Measurements from ENCODE around the gene ABCA7. TPM values are rescaled to one million over a fixed set of nuclear protein-coding genes. Genes with fewer than 3 reads are reported as not detected.

ABCA7 gene
- total RNA-seq, 1 experiment from 2014 or later: 6.2 TPM

DNA sequence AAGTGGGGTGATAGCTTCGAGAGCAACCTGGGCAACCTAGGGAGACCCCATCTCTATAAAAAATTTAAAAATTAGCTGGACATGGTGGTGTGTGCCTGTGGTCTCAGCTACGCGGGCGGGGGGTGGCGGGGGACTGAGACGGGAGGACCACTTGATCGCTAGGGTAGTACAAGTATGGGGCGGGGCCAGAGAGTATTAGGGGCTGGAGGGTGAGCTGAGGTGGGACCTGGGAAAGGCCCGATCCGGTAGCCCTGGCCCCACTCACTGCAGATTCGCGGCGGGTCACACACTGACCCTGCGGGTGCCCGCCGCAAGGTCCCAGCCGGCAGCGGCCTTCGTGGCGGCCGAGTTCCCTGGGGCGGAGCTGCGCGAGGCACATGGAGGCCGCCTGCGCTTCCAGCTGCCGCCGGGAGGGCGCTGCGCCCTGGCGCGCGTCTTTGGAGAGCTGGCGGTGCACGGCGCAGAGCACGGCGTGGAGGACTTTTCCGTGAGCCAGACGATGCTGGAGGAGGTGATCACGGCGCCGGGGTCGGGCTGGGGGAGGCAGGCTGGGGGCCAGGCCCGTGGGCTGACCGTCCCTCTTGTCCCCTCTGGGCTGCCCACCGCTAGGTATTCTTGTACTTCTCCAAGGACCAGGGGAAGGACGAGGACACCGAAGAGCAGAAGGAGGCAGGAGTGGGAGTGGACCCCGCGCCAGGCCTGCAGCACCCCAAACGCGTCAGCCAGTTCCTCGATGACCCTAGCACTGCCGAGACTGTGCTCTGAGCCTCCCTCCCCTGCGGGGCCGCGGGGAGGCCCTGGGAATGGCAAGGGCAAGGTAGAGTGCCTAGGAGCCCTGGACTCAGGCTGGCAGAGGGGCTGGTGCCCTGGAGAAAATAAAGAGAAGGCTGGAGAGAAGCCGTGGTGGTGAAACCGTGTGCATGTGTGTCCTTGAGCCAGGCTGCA, 25.0 kb downstream of the ABCA7 start:
- in situ Hi-C loops (cut with HindIII; ENCODE audit: low sequenced_read_pairs): no loop called here
- no peak for DNase-seq (ENCODE audit: low spot score)

DNA sequence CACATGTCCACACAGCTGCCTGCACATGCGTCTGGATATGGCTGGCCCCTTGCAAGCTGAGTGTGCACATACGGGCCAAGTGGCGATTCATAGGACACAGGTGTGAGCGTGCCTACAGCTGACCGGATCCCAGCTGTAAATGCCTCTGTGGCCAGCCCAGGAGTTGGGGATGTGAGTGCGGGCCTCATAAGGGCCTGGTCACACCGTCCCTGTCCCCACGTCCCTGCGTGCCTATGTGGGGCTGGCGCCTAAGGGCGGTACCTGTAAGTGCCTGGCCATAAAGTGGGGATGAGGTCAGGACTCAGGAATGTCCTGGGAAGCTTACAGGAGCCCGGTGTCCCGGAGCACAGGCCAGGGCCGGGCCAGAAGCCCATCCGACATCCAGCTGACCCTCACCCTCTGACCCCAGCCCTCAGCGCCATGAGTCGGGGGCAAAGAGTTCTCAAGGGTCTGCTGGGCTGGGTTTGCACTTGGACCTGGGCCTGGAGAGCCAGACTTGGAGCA, 25.8 kb downstream of the ABCA7 start:
- in situ Hi-C loops (cut with HindIII; ENCODE audit: low sequenced_read_pairs): no loop called here
- no peak for DNase-seq (ENCODE audit: low spot score)

DNA sequence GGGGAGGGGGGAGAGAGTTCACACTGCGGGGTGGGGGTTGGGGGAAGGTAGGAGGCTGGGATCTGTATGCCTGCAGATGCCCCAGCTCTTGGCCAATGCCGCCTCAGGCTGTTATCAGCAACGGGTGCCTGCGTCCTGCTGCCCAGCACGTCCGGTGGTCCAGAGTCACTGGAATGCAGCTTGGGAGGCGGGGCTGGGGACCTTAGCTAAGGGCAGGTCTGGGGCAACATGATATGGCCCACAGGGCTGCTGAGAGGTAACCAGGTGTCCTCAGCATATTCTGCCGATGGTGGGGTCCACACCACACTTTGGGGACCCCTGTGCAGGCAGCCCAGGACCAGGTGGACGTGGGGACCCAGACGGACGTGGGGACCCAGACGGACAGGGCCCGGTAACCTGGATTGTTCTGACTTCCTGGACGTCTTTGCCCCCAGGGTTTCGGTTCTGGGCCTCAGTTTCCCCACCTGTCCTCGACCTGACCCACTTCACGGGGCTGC, 26.4 kb downstream of the ABCA7 start:
- no peak for DNase-seq (ENCODE audit: low spot score)

DNA sequence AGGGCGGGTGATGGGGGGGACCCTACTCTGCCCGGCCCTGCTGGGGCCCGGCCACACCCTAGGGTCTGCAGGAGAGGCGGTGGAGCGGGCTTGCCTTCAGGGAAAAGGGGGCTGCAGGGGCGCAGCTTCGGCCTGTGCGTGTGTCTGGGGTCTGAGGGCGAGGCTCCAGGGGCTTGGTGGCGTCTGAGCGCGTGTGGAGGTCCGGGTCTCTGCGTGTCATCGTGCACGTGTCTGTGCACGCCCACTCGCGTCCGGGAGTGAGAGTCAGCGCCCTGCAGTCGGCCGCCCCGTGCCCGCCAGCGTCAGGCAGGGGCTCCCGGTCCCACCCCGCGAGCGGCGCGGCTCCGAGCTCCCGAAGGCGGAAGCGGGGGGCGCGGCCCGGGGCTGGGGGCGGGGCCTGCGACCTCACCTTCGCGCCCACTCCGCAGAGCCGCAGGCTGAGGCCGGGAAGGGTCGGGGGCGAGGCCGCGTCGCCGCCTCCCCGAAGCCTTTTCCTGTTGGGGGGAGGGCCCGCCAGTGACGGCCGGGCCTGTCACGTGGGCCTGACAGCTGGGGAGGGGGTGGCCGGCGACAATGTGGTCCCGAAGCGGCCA, 26.9 kb downstream of the ABCA7 start, which contains the start of gene ARHGAP45:
Gene ARHGAP45 (plus strand): TSS at position 420 of the 593 bp plus-strand sequence. CDS start 239 bp downstream, outside the sequence.
- in situ Hi-C loops (cut with HindIII; ENCODE audit: low sequenced_read_pairs): no loop called here
- no peak for DNase-seq (ENCODE audit: low spot score)

More for the DNA sequence above, 26.4 kb downstream of the ABCA7 start:
- in situ Hi-C loops (cut with HindIII; ENCODE audit: low sequenced_read_pairs): no loop called here

DNA sequence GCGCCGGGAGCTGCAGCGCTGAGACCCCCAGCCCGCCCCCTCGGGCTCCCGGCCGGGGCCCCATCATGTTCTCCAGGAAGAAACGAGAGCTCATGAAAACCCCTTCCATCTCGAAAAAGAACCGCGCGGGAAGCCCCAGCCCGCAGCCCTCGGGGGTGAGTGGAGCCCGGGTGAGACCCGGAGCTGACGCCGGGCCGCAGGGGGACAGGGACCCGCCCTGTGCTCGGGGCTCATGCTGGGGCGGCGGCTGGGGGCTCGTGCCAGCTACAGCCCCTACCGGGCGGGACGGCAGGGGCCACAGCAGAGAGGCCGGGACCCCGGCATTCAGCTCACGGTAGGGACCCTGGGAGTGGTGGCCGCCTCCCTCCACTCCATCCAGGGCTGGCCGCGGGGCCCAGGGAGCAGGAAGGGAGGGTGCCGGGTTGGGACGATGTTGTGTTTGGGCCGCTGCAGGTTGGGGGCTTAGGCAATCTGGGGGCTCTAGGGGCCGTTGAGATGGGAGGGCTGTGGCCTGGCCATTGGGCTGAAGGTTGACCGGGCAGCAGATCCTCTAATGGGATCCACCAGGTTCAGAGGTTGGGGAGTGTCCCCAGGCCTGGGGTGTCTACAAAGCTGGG, 27.5 kb downstream of the ABCA7 start:
- no peak for DNase-seq (ENCODE audit: low spot score)
- in situ Hi-C loops (cut with HindIII; ENCODE audit: low sequenced_read_pairs): no loop called here

DNA sequence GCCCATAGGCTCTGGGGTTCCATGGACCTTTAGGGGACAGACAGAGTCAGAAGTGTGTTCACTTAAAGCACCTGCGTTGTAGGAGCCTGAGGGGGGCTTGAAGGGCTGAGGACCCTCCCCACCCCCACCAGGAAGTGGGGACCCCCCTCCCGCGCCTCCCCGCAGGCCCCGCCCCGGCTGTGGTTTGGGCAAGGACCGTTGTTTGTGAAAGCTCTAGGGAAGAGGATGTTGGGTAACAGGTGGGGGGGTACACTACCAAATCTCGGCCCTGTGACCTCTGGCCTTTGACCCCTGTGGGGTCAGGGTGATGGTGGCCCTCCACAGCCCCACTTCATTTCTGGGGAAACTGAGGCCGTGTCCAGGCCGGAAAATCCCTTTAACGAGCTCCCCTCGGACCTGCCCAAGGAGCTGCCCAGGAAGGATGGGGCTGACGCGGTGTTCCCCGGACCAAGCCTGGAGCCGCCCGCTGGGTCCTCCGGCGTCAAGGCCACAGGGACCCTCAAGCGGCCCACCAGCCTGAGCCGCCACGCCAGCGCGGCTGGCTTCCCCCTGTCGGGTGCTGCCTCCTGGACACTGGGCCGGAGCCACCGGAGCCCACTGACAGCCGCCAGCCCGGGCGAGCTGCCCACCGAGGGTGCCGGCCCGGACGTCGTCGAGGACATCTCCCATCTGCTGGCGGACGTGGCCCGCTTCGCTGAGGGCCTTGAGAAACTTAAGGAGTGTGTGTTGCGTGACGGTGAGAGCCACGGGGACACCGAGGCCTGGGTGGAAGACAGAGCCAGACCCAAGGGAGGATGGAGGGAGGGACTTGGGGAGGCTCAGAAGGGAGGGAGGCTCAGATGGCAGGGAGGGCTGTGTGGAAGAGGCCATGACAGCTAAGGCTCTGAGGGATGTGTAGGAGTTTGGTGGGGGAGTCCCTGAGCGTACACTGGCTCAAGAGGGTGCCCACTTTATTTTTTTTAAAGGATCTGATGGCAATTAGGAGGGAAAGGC, 28.4 kb downstream of the ABCA7 start:
- in situ Hi-C loops (cut with HindIII; ENCODE audit: low sequenced_read_pairs): no loop called here
- DNase-seq (ENCODE audit: low spot score): no peak

DNA sequence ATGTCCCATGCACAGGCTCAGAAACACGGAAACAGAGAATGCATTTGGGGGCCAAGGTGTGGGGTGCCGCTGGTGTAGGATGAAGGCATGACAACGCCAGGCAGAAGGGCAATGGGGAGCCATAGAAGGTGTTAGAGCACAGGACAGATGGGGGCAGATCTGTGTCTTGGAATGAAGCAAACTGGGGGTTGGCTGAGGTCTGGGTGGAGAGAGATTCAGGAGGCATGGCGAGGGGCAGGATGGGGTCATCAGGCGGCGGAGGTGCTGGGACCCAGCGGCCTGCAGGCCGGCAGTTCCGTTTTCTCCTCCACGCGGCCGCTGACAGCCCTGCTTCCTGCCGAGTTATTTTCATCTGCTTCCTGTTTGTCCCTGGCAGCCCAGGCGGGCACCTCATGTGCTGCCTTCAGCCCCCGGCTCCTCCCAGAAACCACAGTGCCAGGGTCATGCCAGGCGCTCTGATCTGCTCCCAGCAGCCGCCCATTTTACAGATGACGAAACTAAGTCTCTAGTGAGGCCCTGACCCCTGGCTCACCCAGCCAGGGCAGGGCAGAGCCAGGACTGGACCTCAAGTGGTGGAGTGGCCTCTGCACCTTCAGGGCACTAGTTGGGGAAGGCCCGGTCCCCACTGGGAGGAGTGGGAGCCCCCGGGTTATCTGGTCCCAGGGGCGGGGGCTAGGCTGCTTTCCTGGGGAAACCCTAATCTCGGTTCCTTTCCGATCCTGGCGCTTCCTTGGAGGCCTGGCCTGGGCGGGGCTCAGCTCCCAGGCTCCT, 29.3 kb downstream of the ABCA7 start:
- in situ Hi-C loops (cut with HindIII; ENCODE audit: low sequenced_read_pairs): no loop called here
- no peak for DNase-seq (ENCODE audit: low spot score)

GRCh38 chr19:1070576-1070930, 30.6 kb downstream of the ABCA7 start:
- in situ Hi-C loops (cut with HindIII; ENCODE audit: low sequenced_read_pairs): no loop called here
- DNase-seq (ENCODE audit: low spot score): peak; percentile 20

GRCh38 chr19:1070931-1071791, 31.3 kb downstream of the ABCA7 start:
- in situ Hi-C loops (cut with HindIII; ENCODE audit: low sequenced_read_pairs): no loop called here
- no peak for DNase-seq (ENCODE audit: low spot score)

GRCh38 chr19:1072371-1073015, 32.6 kb downstream of the ABCA7 start:
- in situ Hi-C loops (cut with HindIII; ENCODE audit: low sequenced_read_pairs): no loop called here
- no peak for DNase-seq (ENCODE audit: low spot score)

DNA sequence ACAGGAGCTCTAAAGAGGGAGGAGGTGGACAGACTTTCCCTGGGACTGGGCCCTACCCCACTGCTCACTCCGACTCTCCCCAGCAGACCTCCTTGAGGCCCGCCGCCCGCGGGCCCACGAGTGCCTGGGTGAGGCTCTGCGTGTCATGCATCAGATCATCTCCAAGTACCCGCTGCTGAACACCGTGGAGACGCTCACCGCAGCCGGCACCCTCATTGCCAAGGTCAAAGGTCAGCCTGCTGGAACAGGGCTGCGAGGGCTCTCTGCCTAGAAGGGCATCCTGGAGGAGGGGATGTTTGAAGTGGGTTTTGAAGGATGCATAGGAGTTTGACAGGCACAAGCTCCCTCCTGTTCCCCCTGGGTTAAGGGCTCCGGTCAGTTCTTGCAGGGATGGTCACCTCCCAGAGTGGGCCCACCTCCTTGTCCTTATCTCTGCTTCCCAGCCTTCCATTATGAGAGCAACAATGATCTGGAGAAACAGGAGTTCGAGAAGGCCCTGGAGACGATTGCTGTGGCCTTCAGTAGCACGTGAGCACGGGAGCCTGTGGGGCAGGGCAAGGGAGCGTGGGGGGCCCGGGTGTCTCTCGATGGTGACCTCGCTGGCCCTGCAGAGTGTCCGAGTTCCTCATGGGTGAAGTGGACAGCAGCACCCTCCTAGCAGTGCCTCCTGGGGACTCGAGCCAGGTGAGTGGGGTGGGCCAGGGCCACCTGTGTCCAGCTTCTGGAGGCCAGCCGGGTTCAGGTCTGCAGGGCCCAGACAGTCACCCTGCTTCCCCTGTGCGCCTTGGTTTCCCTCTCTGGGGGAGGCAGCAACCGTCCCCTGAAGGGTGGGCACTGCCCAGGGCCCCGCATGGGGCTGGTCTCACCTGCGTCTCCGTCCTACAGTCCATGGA, 33.4 kb downstream of the ABCA7 start:
- no peak for DNase-seq (ENCODE audit: low spot score)
- in situ Hi-C loops (cut with HindIII; ENCODE audit: low sequenced_read_pairs): no loop called here

GRCh38 chr19:1073956-1074517, 34.1 kb downstream of the ABCA7 start:
- in situ Hi-C loops (cut with HindIII; ENCODE audit: low sequenced_read_pairs): no loop called here
- no peak for DNase-seq (ENCODE audit: low spot score)

GRCh38 chr19:1074544-1075283, 34.8 kb downstream of the ABCA7 start:
- in situ Hi-C loops (cut with HindIII; ENCODE audit: low sequenced_read_pairs): no loop called here
- peak; percentile 41 for DNase-seq (ENCODE audit: low spot score)

GRCh38 chr19:1076046-1076386, 36.1 kb downstream of the ABCA7 start:
- DNase-seq (ENCODE audit: low spot score): no peak
- in situ Hi-C loops (cut with HindIII; ENCODE audit: low sequenced_read_pairs): no loop called here

GRCh38 chr19:1076951-1077350, 37.0 kb downstream of the ABCA7 start:
- in situ Hi-C loops (cut with HindIII; ENCODE audit: low sequenced_read_pairs): no loop called here
- DNase-seq (ENCODE audit: low spot score): peak; percentile 47

Measured in G401 (cell line).